Endodermal cell (in vitro differentiated cells): ENCODE results near the gene FCHSD1. TPM values are rescaled to one million over a fixed set of nuclear protein-coding genes. Genes with fewer than 3 reads are reported as not detected.

Experiments used
- DNase-seq: peaks from one replicate; pipeline ENCODE4 v3.0.0-alpha.2; 2017
- H3K27ac ChIP-seq: 2 replicates; pipeline ENCODE4 v1.5.1; 2013; ENCODE audit warnings: mild to moderate bottlenecking, low read depth, low read length, moderate library complexity
- H3K27me3 ChIP-seq: 2 replicates; pipeline ENCODE4 v1.6.1; 2013; ENCODE audit warnings: mild to moderate bottlenecking, low read length, moderate library complexity; ENCODE audit not compliant: insufficient read depth, control insufficient read depth, poor library complexity, severe bottlenecking
- H3K36me3 ChIP-seq: 2 replicates; pipeline ENCODE4 v1.7.0; 2013; ENCODE audit warnings: mild to moderate bottlenecking, low read length, moderate library complexity; ENCODE audit not compliant: control insufficient read depth, insufficient read depth
- H3K4me1 ChIP-seq: one replicate; pipeline ENCODE4 v1.7.0; 2013; ENCODE audit warnings: low read length; ENCODE audit not compliant: control insufficient read depth, insufficient read depth
- H3K4me3 ChIP-seq: 2 replicates; pipeline ENCODE4 v1.5.1; 2013; ENCODE audit warnings: mild to moderate bottlenecking, low read length, moderate library complexity
- H3K9ac ChIP-seq: 2 replicates; pipeline ENCODE4 v1.6.1; 2013; ENCODE audit warnings: mild to moderate bottlenecking, low read length, moderate library complexity; ENCODE audit not compliant: poor library complexity, severe bottlenecking; ENCODE audit errors: extremely low read depth
- H3K9me3 ChIP-seq: 2 replicates; pipeline ENCODE4 v1.6.1; 2013; ENCODE audit warnings: mild to moderate bottlenecking, low read length, moderate library complexity; ENCODE audit not compliant: control insufficient read depth
- H3K27ac Mint-ChIP-seq: 2 replicates; pipeline ENCODE4 v1.8.0; 2020; ENCODE audit warnings: mixed read lengths
- H3K27me3 Mint-ChIP-seq: 2 replicates; pipeline ENCODE4 v1.8.0; 2021; ENCODE audit warnings: mild to moderate bottlenecking, mixed read lengths; ENCODE audit not compliant: insufficient read depth
- H3K36me3 Mint-ChIP-seq: 2 replicates; pipeline ENCODE4 v1.8.0; 2020; ENCODE audit warnings: low read depth, mixed read lengths
- H3K4me1 Mint-ChIP-seq: 2 replicates; pipeline ENCODE4 v1.8.0; 2020; ENCODE audit warnings: mixed read lengths
- H3K4me3 Mint-ChIP-seq: 2 replicates; pipeline ENCODE4 v1.8.0; 2020; ENCODE audit warnings: mild to moderate bottlenecking, moderate library complexity, mixed read lengths
- H3K9me3 Mint-ChIP-seq: 2 replicates; pipeline ENCODE4 v1.8.0; 2020; ENCODE audit warnings: mild to moderate bottlenecking, mixed read lengths
- CTCF ChIP-seq: fragments of 200-600 bp; sonication (generic); conservative IDR thresholded peaks from 2 replicates; pipeline ENCODE4 v1.5.0; 2021; ENCODE audit warnings: antibody characterized with exemption, mild to moderate bottlenecking
- WGBS, 2 experiments: methylation state at CpG; one replicate each; pipeline versions ENCODE4 v1.1.5 to v1.1.7; 2013; ENCODE audit warnings: missing lambda C conversion rate in 2 of 2, mixed read lengths in 1 of 2; ENCODE audit not compliant: insufficient coverage in 1 of 2, insufficient read length in 1 of 2; 5-methylcytosine and 5-hydroxymethylcytosine counted together
- total RNA-seq, 2 donors: library from RNA; stranded (reverse); fragmentation: NEBNext Ultra II Directional in 1 of 2; extraction: Animal tissue kit (Norgen Biotek cat#: 25700) in 1 of 2; gene quantifications; 2 replicates in 1 of 2; 3 replicates in 1 of 2; pipeline ENCODE4 v1.2.1, GENCODE V29; 2021

FCHSD1 gene
- total RNA-seq, 2 donors from 2014 or later = 34.8 to 41.7 TPM

DNA sequence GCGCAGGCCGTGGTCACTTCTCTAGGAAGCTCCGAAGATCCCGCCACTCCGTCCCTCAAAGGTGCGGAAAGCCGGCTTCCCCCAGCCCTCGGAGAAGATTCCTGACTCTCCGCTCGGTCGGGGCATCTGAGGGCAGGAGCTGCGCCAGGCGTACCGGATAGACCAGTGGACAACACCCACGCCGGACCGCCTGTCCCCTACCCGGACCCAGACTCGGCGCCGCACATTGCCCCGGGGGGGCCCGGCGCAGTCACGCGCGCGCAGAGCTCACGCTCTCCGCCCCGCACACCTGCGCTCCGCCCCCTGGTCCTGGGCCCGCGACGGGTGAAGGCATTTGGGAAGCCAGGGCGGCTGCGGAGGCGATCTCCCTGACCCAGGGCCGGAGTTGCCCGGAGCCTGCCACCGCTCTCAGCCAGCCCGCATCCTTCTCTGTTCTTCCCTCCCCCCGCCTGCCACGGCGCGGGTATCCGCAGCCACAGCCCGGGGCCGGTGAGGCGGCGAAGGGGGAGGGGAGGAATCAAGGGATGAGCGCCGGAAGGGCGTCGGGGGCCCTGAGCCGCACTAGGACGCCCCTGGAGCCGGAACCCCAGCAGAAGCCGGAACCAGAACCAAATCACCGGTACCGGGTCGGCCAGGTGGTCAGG is 14.0 kb downstream of the FCHSD1 start:
- no peak overlapping the region for H3K27ac ChIP-seq
- H3K27ac Mint-ChIP-seq = no peak overlapping the region
- peak; percentile 77 for DNase-seq

DNA sequence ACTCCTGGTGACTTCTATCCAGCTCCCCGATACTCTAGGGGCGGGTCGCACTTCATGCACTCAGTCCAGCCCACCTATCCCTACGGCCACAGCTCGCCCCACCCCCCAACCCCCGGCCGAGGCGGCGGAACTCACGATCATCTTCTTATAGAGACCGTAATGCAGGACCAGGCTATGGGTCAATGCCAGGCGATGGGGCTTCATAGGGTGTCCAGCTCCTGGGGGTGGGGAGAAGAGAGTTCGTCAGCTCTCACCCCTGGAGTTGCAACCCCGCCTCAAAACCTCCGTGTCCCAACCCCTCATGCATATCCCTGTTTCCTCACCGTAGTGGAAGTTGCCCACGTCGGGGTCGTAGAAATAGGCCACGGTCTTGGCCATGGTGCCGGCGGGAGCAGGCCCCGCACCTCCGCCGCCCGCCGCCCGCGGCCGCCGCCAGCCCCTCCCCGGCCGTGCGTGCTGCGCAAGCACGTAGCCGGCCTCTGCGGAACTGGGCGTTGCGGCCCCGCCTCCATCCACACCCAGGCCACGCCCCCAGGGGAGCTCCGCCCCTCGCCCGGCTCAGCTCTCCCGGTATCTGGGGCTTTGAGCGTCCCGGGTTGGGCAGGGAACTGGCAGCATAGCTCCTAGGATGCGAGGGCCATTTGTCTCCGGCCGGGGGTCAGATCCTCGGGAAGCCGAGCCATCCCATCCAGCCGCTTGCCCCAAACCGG is 14.7 kb downstream of the FCHSD1 start, which contains the start of the genes HDAC3 and RELL2:
TSS of gene HDAC3 (minus strand) at position 437 of the 710 bp plus-strand sequence. CDS start at position 378, 59 bp downstream.
TSS of gene RELL2 (plus strand) at position 585 of the 710 bp plus-strand sequence. CDS start 1,229 bp downstream, outside the sequence.
- Mint-ChIP-seq H3K27ac (peak within 1 kb of the TSS; percentile 93), H3K4me1 (peaks cover 15% of the 10 kb centered on the region), H3K36me3 (peaks cover 6% of the 10 kb centered on the region), H3K27me3 (peaks cover 6% of the 10 kb centered on the region), H3K4me3 (peak within 1 kb of the TSS; percentile 91), H3K9me3 (no peaks in the 10 kb centered on the region)
- Histone ChIP-seq H3K27me3 (peaks cover 12% of the 10 kb centered on the region), H3K27ac (peak within 1 kb of the TSS; percentile 57), H3K4me1 (no peaks in the 10 kb centered on the region), H3K4me3 (peak within 1 kb of the TSS; percentile 96), H3K9me3 (no peaks in the 10 kb centered on the region), H3K9ac (peak within 1 kb of the TSS; percentile 82), H3K36me3 (peaks cover 25% of the 10 kb centered on the region)
- peak; percentile 99 for DNase-seq
- no peak for TF ChIP-seq CTCF
- WGBS, 2 experiments = 0% methylated on average over 15 to 55 of the region's 55 CpGs

More for the DNA sequence above, 14.0 kb downstream of the FCHSD1 start:
- 0 to 1% methylated on average over 15 to 63 of the region's 63 CpGs for WGBS, 2 experiments
- no peaks in the 10 kb centered on the region for H3K4me1 ChIP-seq
- peaks cover 12% of the 10 kb centered on the region for H3K27me3 ChIP-seq
- Mint-ChIP-seq H3K4me3 (peak overlapping the region; percentile 91), H3K36me3 (peaks cover 6% of the 10 kb centered on the region), H3K27me3 (peaks cover 6% of the 10 kb centered on the region), H3K9me3 (no peaks in the 10 kb centered on the region), H3K4me1 (peaks cover 19% of the 10 kb centered on the region)
- no peak for TF ChIP-seq CTCF
- peaks cover 24% of the 10 kb centered on the region for H3K36me3 ChIP-seq
- no peaks in the 10 kb centered on the region for H3K9me3 ChIP-seq
- peak overlapping the region; percentile 11 for H3K9ac ChIP-seq
- peak overlapping the region; percentile 96 for H3K4me3 ChIP-seq

DNA sequence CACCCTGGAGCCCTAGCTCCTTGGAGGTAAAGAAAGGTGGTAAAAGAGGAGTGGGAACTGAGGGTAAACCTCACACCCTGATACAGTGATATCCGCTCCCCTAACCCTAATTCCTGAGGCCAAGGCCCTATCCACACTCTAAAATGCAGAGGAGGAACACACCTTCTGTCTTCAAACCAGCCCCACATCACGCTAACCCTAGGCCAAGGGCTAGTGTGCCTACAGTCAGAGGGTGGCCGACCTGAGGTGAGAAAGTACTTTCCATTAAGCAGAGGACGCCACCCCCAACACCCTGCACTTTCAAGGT is 15.2 kb downstream of the FCHSD1 start:
- Histone ChIP-seq H3K4me1 (no peaks in the 10 kb centered on the region), H3K9ac (peak overlapping the region; percentile 82), H3K27ac (no peak overlapping the region), H3K27me3 (peaks cover 12% of the 10 kb centered on the region), H3K4me3 (peak overlapping the region; percentile 96), H3K36me3 (peaks cover 27% of the 10 kb centered on the region), H3K9me3 (no peaks in the 10 kb centered on the region)
- WGBS, 2 experiments = 13% methylated on average over 4 of the region's 4 CpGs; no CpG with 5 or more reads in 1 of the 2 experiments
- H3K36me3 Mint-ChIP-seq = peaks cover 3% of the 10 kb centered on the region
- peak overlapping the region; percentile 93 for H3K27ac Mint-ChIP-seq
- TF ChIP-seq CTCF = no peak
- H3K9me3 Mint-ChIP-seq = no peaks in the 10 kb centered on the region
- no peak for DNase-seq
- H3K4me3 Mint-ChIP-seq = peak overlapping the region; percentile 91
- H3K27me3 Mint-ChIP-seq = peaks cover 6% of the 10 kb centered on the region
- peaks cover 15% of the 10 kb centered on the region for H3K4me1 Mint-ChIP-seq
